CD4-positive, alpha-beta memory T cell (primary cell): ENCODE data around the gene RTL10. TPM values are rescaled to one million over a fixed set of nuclear protein-coding genes. Genes with fewer than 3 reads are reported as not detected.
A peak's percentile ranks its signal among the peaks of the same experiment; 100 is the strongest.

Source experiments
- CTCF ChIA-PET: fragments of 350-600 bp; sonication (Branson Sonifier 250); formaldehyde crosslinking; loops from one replicate; lab custom pipeline; 2021; ENCODE audit warnings: inconsistent platforms; ENCODE audit not compliant: partially characterized antibody; lab: Charles Lee
- POLR2A ChIA-PET: fragments of 350-600 bp; sonication (Branson Sonifier 250); formaldehyde crosslinking; loops from one replicate; lab custom pipeline; 2021; ENCODE audit not compliant: partially characterized antibody; lab: Charles Lee
- DNase-seq, 5 donors: peaks; one replicate each; pipeline versions ENCODE4 v3.0.0 to v3.0.0-alpha.2; 2020 to 2022; ENCODE audit warnings: mixed read lengths in 1 of 5
- H3K27ac ChIP-seq: one replicate; pipeline ENCODE4 v1.7.0; 2013; ENCODE audit warnings: low read depth, low read length
- H3K27me3 ChIP-seq: 2 replicates; pipeline ENCODE4 v1.7.0; 2013; ENCODE audit warnings: mild to moderate bottlenecking, low read length, moderate library complexity; ENCODE audit not compliant: insufficient read depth
- H3K36me3 ChIP-seq: 2 replicates; pipeline ENCODE4 v1.7.0; 2013; ENCODE audit warnings: mild to moderate bottlenecking, low read length, moderate library complexity; ENCODE audit not compliant: insufficient read depth
- H3K4me1 ChIP-seq: 2 replicates; pipeline ENCODE4 v1.7.0; 2013; ENCODE audit warnings: mild to moderate bottlenecking, low read length, moderate library complexity; ENCODE audit not compliant: insufficient read depth
- H3K4me3 ChIP-seq, 2 donors: one replicate each; pipeline ENCODE4 v1.7.0; 2013; ENCODE audit warnings: low read length in 2 of 2, mild to moderate bottlenecking in 1 of 2
- H3K9me3 ChIP-seq, 2 donors: one replicate each; pipeline ENCODE4 v1.7.0; 2013; ENCODE audit warnings: low read length in 2 of 2, control low read depth in 1 of 2; ENCODE audit not compliant: control insufficient read depth in 1 of 2
- H3K27ac Mint-ChIP-seq, 7 donors: one replicate each; pipeline ENCODE4 v1.8.0; 2020 to 2021; ENCODE audit warnings: mixed read lengths in 7 of 7, mild to moderate bottlenecking in 6 of 7, inconsistent platforms in 3 of 7, moderate library complexity in 3 of 7
- H3K27me3 Mint-ChIP-seq, 2 donors: one replicate each; pipeline ENCODE4 v1.8.0; 2020 to 2021; ENCODE audit warnings: mixed read lengths in 2 of 2
- H3K36me3 Mint-ChIP-seq, 2 donors: one replicate each; pipeline ENCODE4 v1.8.0; 2020 to 2021; ENCODE audit warnings: mixed read lengths in 2 of 2, inconsistent platforms in 1 of 2, mild to moderate bottlenecking in 1 of 2
- H3K4me1 Mint-ChIP-seq, 4 donors: one replicate each; pipeline ENCODE4 v1.8.0; 2020 to 2021; ENCODE audit warnings: mixed read lengths in 4 of 4, mild to moderate bottlenecking in 1 of 4
- H3K4me3 Mint-ChIP-seq, 8 donors: one replicate each; pipeline ENCODE4 v1.8.0; 2020 to 2021; ENCODE audit warnings: mixed read lengths in 8 of 8, mild to moderate bottlenecking in 7 of 8, moderate library complexity in 6 of 8, inconsistent platforms in 3 of 8
- H3K9me3 Mint-ChIP-seq, 8 donors: one replicate each; pipeline ENCODE4 v1.8.0; 2020 to 2021; ENCODE audit warnings: mixed read lengths in 8 of 8, mild to moderate bottlenecking in 5 of 8, inconsistent platforms in 3 of 8, moderate library complexity in 1 of 8
- intact Hi-C: fragments of 100-400 bp; cut with micrococcal nuclease; formaldehyde crosslinking; loops from one replicate; pipeline ENCODE4 v1.15.1; 2023
- polyA plus RNA-seq, 2 donors: library from polyadenylated mRNA; unstranded; fragments of 300-500 nt; fragmentation: Illumina TruSeq; gene quantifications; one replicate each; pipeline ENCODE4 v1.2.3, GENCODE V29; 2021
- total RNA-seq, 2 experiments: library from RNA; stranded (reverse); gene quantifications; one replicate each; pipeline ENCODE4 v1.2.3, GENCODE V29; 2021

Gene RTL10
- total and polyA plus RNA-seq, 4 experiments from 2014 or later: 4.3 to 27.6 (median 20.0) TPM

GRCh38 chr22:19852177-19852781 is 2.4 kb downstream of the RTL10 start:
- H3K4me1 ChIP-seq: peaks cover 48% of the 10 kb centered on the region
- H3K9me3 ChIP-seq: no peaks in the 10 kb centered on the region
- peak overlapping the region; percentile 92 to 98 (median 94) for H3K4me3 Mint-ChIP-seq
- H3K27me3 Mint-ChIP-seq: no peaks in the 10 kb centered on the region
- peaks cover 29 to 58% (median 43%) of the 10 kb centered on the region in 4 donors for H3K4me1 Mint-ChIP-seq
- H3K27ac ChIP-seq: no peak overlapping the region
- ChIA-PET POLR2A (interaction anchor here (1.3 to 2.0 kb wide), 2 partner anchors 38 to 40 kb away, joined by 3 to 8 read pairs; no protein-coding TSS in a partner anchor), CTCF (no interaction called here)
- H3K36me3 ChIP-seq: peaks cover 25% of the 10 kb centered on the region
- no peaks in the 10 kb centered on the region for H3K27me3 ChIP-seq
- intact Hi-C loops: no loop called here
- peak overlapping the region; percentile 38 to 96 (median 91) for H3K27ac Mint-ChIP-seq
- no peak overlapping the region for H3K4me3 ChIP-seq
- peaks cover 8 to 49% of the 10 kb centered on the region in 2 donors for H3K36me3 Mint-ChIP-seq
- H3K9me3 Mint-ChIP-seq: no peaks in the 10 kb centered on the region
- peak in 1 of 5 donors; percentile 29 for DNase-seq

- Mint-ChIP-seq H3K27me3 (no peaks in the 10 kb centered on the region), H3K9me3 (no peaks in the 10 kb centered on the region), H3K4me1 (peaks cover 22 to 54% (median 40%) of the 10 kb centered on the region in 4 donors), H3K4me3 (peak overlapping the region in 4 of 8 donors; percentile 33 to 98 (median 76)), H3K27ac (peak overlapping the region in 3 of 7 donors; percentile 29 to 79 (median 44)), H3K36me3 (peaks cover 9 to 49% of the 10 kb centered on the region in 2 donors)
- Histone ChIP-seq H3K9me3 (no peaks in the 10 kb centered on the region), H3K27ac (no peak overlapping the region), H3K36me3 (peaks cover 25% of the 10 kb centered on the region), H3K4me3 (no peak overlapping the region), H3K27me3 (no peaks in the 10 kb centered on the region), H3K4me1 (peaks cover 44% of the 10 kb centered on the region)
- no peak for DNase-seq
- intact Hi-C loops: no loop called here
- CTCF ChIA-PET: no interaction called here
- POLR2A ChIA-PET: interaction anchor here (1.1 to 2.0 kb wide), 3 partner anchors 23 to 41 kb away, joined by 3 to 8 read pairs (median 4); no protein-coding TSS in a partner anchor
Measured at GRCh38 chr22:19851291-19852176, 3.1 kb downstream of the RTL10 start.

GRCh38 chr22:19850763-19851109 is 3.9 kb downstream of the RTL10 start:
- DNase-seq: no peak
- H3K9me3 ChIP-seq: no peaks in the 10 kb centered on the region
- H3K36me3 Mint-ChIP-seq: peaks cover 9 to 46% of the 10 kb centered on the region in 2 donors
- H3K27me3 Mint-ChIP-seq: no peaks in the 10 kb centered on the region
- H3K4me1 ChIP-seq: peaks cover 36% of the 10 kb centered on the region
- H3K27ac ChIP-seq: no peak overlapping the region
- no peaks in the 10 kb centered on the region for H3K27me3 ChIP-seq
- no peak overlapping the region for H3K4me3 ChIP-seq
- intact Hi-C loops: no loop called here
- ChIA-PET CTCF (no interaction called here), POLR2A (interaction anchor here (1.1 to 2.0 kb wide), 2 partner anchors 24 to 42 kb away, joined by 4 to 8 read pairs; no protein-coding TSS in a partner anchor)
- no peaks in the 10 kb centered on the region for H3K9me3 Mint-ChIP-seq
- peak overlapping the region in 2 of 8 donors; percentile 5 to 42 for H3K4me3 Mint-ChIP-seq
- H3K36me3 ChIP-seq: peaks cover 25% of the 10 kb centered on the region
- H3K27ac Mint-ChIP-seq: peak overlapping the region in 2 of 7 donors; percentile 37 to 63
- peaks cover 21 to 51% (median 40%) of the 10 kb centered on the region in 4 donors for H3K4me1 Mint-ChIP-seq

GRCh38 chr22:19849835-19850762 is 4.6 kb downstream of the RTL10 start:
- H3K27ac Mint-ChIP-seq: peak overlapping the region in 3 of 7 donors; percentile 59 to 78 (median 69)
- Histone ChIP-seq H3K27ac (no peak overlapping the region), H3K9me3 (no peaks in the 10 kb centered on the region), H3K4me3 (no peak overlapping the region), H3K27me3 (no peaks in the 10 kb centered on the region), H3K4me1 (peaks cover 36% of the 10 kb centered on the region), H3K36me3 (peaks cover 25% of the 10 kb centered on the region)
- ChIA-PET POLR2A (interaction anchor here (1.1 to 2.0 kb wide), 3 partner anchors 24 to 42 kb away, joined by 3 to 8 read pairs (median 4); no protein-coding TSS in a partner anchor), CTCF (interaction anchor here (1.2 kb wide), 1 partner anchor 120 kb away, joined by 3 read pairs; no protein-coding TSS in a partner anchor)
- peak overlapping the region in 2 of 8 donors; percentile 5 to 21 for H3K4me3 Mint-ChIP-seq
- peaks cover 9 to 42% of the 10 kb centered on the region in 2 donors for H3K36me3 Mint-ChIP-seq
- no peaks in the 10 kb centered on the region for H3K27me3 Mint-ChIP-seq
- intact Hi-C loops: no loop called here
- peaks cover 23 to 56% (median 40%) of the 10 kb centered on the region in 4 donors for H3K4me1 Mint-ChIP-seq
- no peaks in the 10 kb centered on the region for H3K9me3 Mint-ChIP-seq
- no peak for DNase-seq

GRCh38 chr22:19848298-19849224 is 6.1 kb downstream of the RTL10 start:
- no peak for DNase-seq
- Histone ChIP-seq H3K4me3 (no peak overlapping the region), H3K36me3 (peaks cover 25% of the 10 kb centered on the region), H3K27ac (no peak overlapping the region), H3K9me3 (no peaks in the 10 kb centered on the region), H3K27me3 (no peaks in the 10 kb centered on the region), H3K4me1 (peaks cover 42% of the 10 kb centered on the region)
- Mint-ChIP-seq H3K27me3 (no peaks in the 10 kb centered on the region), H3K4me3 (no peak overlapping the region), H3K36me3 (peaks cover 9 to 31% of the 10 kb centered on the region in 2 donors), H3K9me3 (no peaks in the 10 kb centered on the region), H3K27ac (peak overlapping the region in 1 of 7 donors; percentile 46), H3K4me1 (peaks cover 23 to 61% (median 44%) of the 10 kb centered on the region in 4 donors)
- ChIA-PET CTCF (no interaction called here), POLR2A (interaction anchor here (1.3 kb wide), 1 partner anchor 44 kb away, joined by 3 read pairs; no protein-coding TSS in a partner anchor)
- intact Hi-C loops: no loop called here

- Mint-ChIP-seq H3K27ac (no peak overlapping the region), H3K4me3 (no peak overlapping the region), H3K9me3 (no peaks in the 10 kb centered on the region), H3K4me1 (peaks cover 11 to 48% (median 32%) of the 10 kb centered on the region in 4 donors), H3K36me3 (peaks cover 9 to 20% of the 10 kb centered on the region in 2 donors), H3K27me3 (no peaks in the 10 kb centered on the region)
- Histone ChIP-seq H3K27me3 (no peaks in the 10 kb centered on the region), H3K27ac (no peak overlapping the region), H3K4me1 (peaks cover 29% of the 10 kb centered on the region), H3K9me3 (no peaks in the 10 kb centered on the region), H3K36me3 (peaks cover 24% of the 10 kb centered on the region), H3K4me3 (no peak overlapping the region)
- DNase-seq: no peak
- intact Hi-C loops: no loop called here
- POLR2A ChIA-PET: interaction anchor here (2.0 kb wide), 1 partner anchor 44 kb away, joined by 6 read pairs; no protein-coding TSS in a partner anchor
- CTCF ChIA-PET: no interaction called here
Measured at GRCh38 chr22:19847345-19847632, 7.4 kb downstream of the RTL10 start.
